HepG2 (cell line): ENCODE data around the gene OTOP1. TPM values are rescaled to one million over a fixed set of nuclear protein-coding genes. Genes with fewer than 3 reads are reported as not detected.

Experiments used
- AHDC1 ChIP-seq: sonication (generic); formaldehyde crosslinking; IDR thresholded peaks from 2 replicates; pipeline ENCODE4 v1.5.1; 2020; ENCODE audit warnings: mild to moderate bottlenecking, missing genetic modification reagents, borderline replicate concordance
- ATF2 ChIP-seq: sonication (generic); formaldehyde crosslinking; IDR thresholded peaks from 2 replicates; pipeline ENCODE4 v1.4.0; 2020; ENCODE audit warnings: missing genetic modification reagents
- CEBPZ ChIP-seq: IDR thresholded peaks from 2 replicates; pipeline ENCODE4 v1.6.1; 2012; ENCODE audit warnings: low read length, improper control_type of control experiment
- MXD3 ChIP-seq: IDR thresholded peaks from 2 replicates; pipeline ENCODE4 v1.6.1; 2016; ENCODE audit warnings: mild to moderate bottlenecking, missing biosample characterization, missing genetic modification reagents
- RFX5 ChIP-seq: IDR thresholded peaks from 2 replicates; pipeline ENCODE4 v1.6.1; 2011; ENCODE audit warnings: low read depth, low read length, improper control_type of control experiment
- TARDBP ChIP-seq: sonication (generic); formaldehyde crosslinking; IDR thresholded peaks from 2 replicates; pipeline ENCODE4 v1.8.0; 2022; ENCODE audit warnings: mild to moderate bottlenecking, missing genetic modification reagents
- ZNF225 ChIP-seq: sonication (generic); formaldehyde crosslinking; IDR thresholded peaks from 2 replicates; pipeline ENCODE4 v1.4.0; 2020; ENCODE audit warnings: mild to moderate bottlenecking, missing genetic modification reagents
- ZNF460 ChIP-seq: sonication (generic); formaldehyde crosslinking; IDR thresholded peaks from 2 replicates; pipeline ENCODE4 v1.5.1; 2020; ENCODE audit warnings: missing genetic modification reagents, mild to moderate bottlenecking, borderline replicate concordance
- ZNF549 ChIP-seq: sonication (generic); formaldehyde crosslinking; IDR thresholded peaks from 2 replicates; pipeline ENCODE4 v1.5.0; 2020; ENCODE audit warnings: missing genetic modification reagents
- ZNF558 ChIP-seq: sonication (generic); formaldehyde crosslinking; IDR thresholded peaks from 2 replicates; pipeline ENCODE4 v1.9.0; 2022; ENCODE audit warnings: mild to moderate bottlenecking, missing genetic modification reagents, borderline replicate concordance
- polyA plus RNA-seq, 8 experiments: library from polyadenylated mRNA; depleted of rRNA in 3 of 8; stranded (reverse) in 7 of 8; unstranded in 1 of 8; fragments of >200 nt; fragmentation: Illumina TruSeq in 4 of 8; extraction: Trizol in 4 of 8; gene quantifications; 2 replicates each; pipeline versions ENCODE4 v1.2.1 to v1.2.3, GENCODE V29; 2011 to 2016; ENCODE audit warnings: low read depth in 4 of 8, missing spikeins in 1 of 8, mixed read lengths in 1 of 8; ENCODE audit not compliant: insufficient read depth in 1 of 8
- total RNA-seq, 5 experiments: library from RNA; depleted of rRNA; stranded (reverse); fragments of >200 nt; fragmentation: Illumina TruSeq; extraction: Trizol; gene quantifications; 2 replicates each; pipeline ENCODE4 v1.2.3, GENCODE V29; 2016; ENCODE audit warnings: low read depth in 1 of 5
- TF ChIP-seq, protein P1 (sequence below): IDR thresholded peaks from 2 replicates; pipeline ENCODE4 v1.6.1; 2012; ENCODE audit warnings: inconsistent platforms
- TF ChIP-seq, protein P2 (sequence below): sonication (generic); formaldehyde crosslinking; IDR thresholded peaks from 2 replicates; pipeline ENCODE4 v1.4.0; 2020; ENCODE audit warnings: missing genetic modification reagents, borderline replicate concordance

OTOP1 gene
- total and polyA plus RNA-seq, 2 of the 13 experiments (the other 11 are each of a cell fraction or from before 2014, with no cell fraction given) = not detected

GRCh38 chr4:4182835-4183568 lies 43.7 kb downstream of the OTOP1 start (continued):
- no peak; the same call in 1 of the 2 replicates for TF ChIP-seq AHDC1 (CRISPR knock-in tag)
- TF ChIP-seq, protein P1, sequence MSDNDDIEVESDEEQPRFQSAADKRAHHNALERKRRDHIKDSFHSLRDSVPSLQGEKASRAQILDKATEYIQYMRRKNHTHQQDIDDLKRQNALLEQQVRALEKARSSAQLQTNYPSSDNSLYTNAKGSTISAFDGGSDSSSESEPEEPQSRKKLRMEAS = peak; percentile 60
- no peak for TF ChIP-seq ZNF549 (CRISPR knock-in tag)
- no peak for TF ChIP-seq ZNF460 (CRISPR knock-in tag)
- TF ChIP-seq RFX5 = no peak
- TF ChIP-seq ZNF558 (CRISPR knock-in tag) = no peak
- peak; percentile 47; the same call in 1 of the 2 replicates for TF ChIP-seq TARDBP (CRISPR knock-in tag)
- TF ChIP-seq MXD3 (CRISPR knock-in tag) = no peak
- TF ChIP-seq ATF2 (CRISPR knock-in tag) = no peak
- no peak for TF ChIP-seq CEBPZ
- no peak for TF ChIP-seq ZNF225 (CRISPR knock-in tag)
- TF ChIP-seq, protein P2, sequence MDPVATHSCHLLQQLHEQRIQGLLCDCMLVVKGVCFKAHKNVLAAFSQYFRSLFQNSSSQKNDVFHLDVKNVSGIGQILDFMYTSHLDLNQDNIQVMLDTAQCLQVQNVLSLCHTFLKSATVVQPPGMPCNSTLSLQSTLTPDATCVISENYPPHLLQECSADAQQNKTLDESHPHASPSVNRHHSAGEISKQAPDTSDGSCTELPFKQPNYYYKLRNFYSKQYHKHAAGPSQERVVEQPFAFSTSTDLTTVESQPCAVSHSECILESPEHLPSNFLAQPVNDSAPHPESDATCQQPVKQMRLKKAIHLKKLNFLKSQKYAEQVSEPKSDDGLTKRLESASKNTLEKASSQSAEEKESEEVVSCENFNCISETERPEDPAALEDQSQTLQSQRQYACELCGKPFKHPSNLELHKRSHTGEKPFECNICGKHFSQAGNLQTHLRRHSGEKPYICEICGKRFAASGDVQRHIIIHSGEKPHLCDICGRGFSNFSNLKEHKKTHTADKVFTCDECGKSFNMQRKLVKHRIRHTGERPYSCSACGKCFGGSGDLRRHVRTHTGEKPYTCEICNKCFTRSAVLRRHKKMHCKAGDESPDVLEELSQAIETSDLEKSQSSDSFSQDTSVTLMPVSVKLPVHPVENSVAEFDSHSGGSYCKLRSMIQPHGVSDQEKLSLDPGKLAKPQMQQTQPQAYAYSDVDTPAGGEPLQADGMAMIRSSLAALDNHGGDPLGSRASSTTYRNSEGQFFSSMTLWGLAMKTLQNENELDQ = no peak
